Hepatic stellate cell (primary cell): ENCODE data around the gene MSS51.

ENCODE experiments used
- DNase-seq: peaks from one replicate; pipeline ENCODE4 v3.0.0; 2011; ENCODE audit warnings: low spot score

Gene MSS51

GRCh38 chr10:73433538-73433867 lies at the start of gene MSS51:
Gene MSS51 (minus strand): TSS chr10:73433561. CDS start chr10:73428284, 5,277 bp downstream.
- no peak for DNase-seq

GRCh38 chr10:73480158-73480557 lies 46.8 kb upstream of the MSS51 start:
- DNase-seq = peak; percentile 32

- no peak for DNase-seq
These were observed 45.3 kb upstream of the MSS51 start for GRCh38 chr10:73478636-73479035.

GRCh38 chr10:73471226-73471625 lies 37.9 kb upstream of the MSS51 start:
- DNase-seq = no peak

GRCh38 chr10:73469579-73469978 lies 36.2 kb upstream of the MSS51 start:
- DNase-seq = no peak

- DNase-seq = no peak
These were observed 33.8 kb upstream of the MSS51 start for GRCh38 chr10:73467206-73467605.

GRCh38 chr10:73465978-73466726 lies 32.8 kb upstream of the MSS51 start:
- DNase-seq = no peak

GRCh38 chr10:73460897-73461296 lies 27.5 kb upstream of the MSS51 start:
- DNase-seq = no peak

- DNase-seq = no peak
These were observed 26.4 kb upstream of the MSS51 start for GRCh38 chr10:73459683-73460314.

GRCh38 chr10:73456187-73456890 lies 23.0 kb upstream of the MSS51 start:
- DNase-seq = no peak

- no peak for DNase-seq
These were observed 15.8 kb upstream of the MSS51 start for GRCh38 chr10:73449113-73449512.

GRCh38 chr10:73448384-73448783 lies 15.0 kb upstream of the MSS51 start:
- no peak for DNase-seq

GRCh38 chr10:73446926-73447325 lies 13.6 kb upstream of the MSS51 start:
- DNase-seq = no peak

GRCh38 chr10:73444457-73444856 lies 11.1 kb upstream of the MSS51 start:
- no peak for DNase-seq

GRCh38 chr10:73439605-73440312 lies 6.4 kb upstream of the MSS51 start:
- peak; percentile 48 for DNase-seq

- DNase-seq = peak; percentile 19
These were observed 5.7 kb upstream of the MSS51 start for GRCh38 chr10:73439055-73439454.

- DNase-seq = no peak
These were observed 469 bp downstream of the MSS51 start for GRCh38 chr10:73432646-73433537.

- no peak for DNase-seq
These were observed 7.0 kb downstream of the MSS51 start for GRCh38 chr10:73426318-73426717.

GRCh38 chr10:73424478-73424877 lies 8.9 kb downstream of the MSS51 start:
- no peak for DNase-seq

GRCh38 chr10:73423309-73423708 lies 10.1 kb downstream of the MSS51 start:
- DNase-seq = no peak

- no peak for DNase-seq
These were observed 16.8 kb downstream of the MSS51 start for GRCh38 chr10:73416571-73416970.
